Left colon (tissue), 2 donors: Measurements from ENCODE around the gene BPIFA2. TPM values are rescaled to one million over a fixed set of nuclear protein-coding genes. Genes with fewer than 3 reads are reported as not detected.
"Not testable (repeated sequence)": the region's sequence is repeated elsewhere in the genome, so short reads cannot be mapped to it uniquely, and the experiment has no call there.

Experiments
- ATAC-seq: fragments of 200-7000 bp; cut with Tn5 transposase; one replicate; pipeline ENCODE4 v1.9.1; 2020; ENCODE audit warnings: mild to moderate bottlenecking, moderate library complexity
- DNase-seq, 2 donors: peaks; one replicate each; pipeline ENCODE4 v3.0.0-alpha.2; 2020
- intact Hi-C, 2 donors: fragments of 100-400 bp; cut with DNase I in 1 of 2; cut with micrococcal nuclease in 1 of 2; formaldehyde crosslinking; loops; one replicate each; pipeline versions ENCODE4 v1.11.2 to v1.14.0; 2022; cut with DNase I, micrococcal nuclease
- total RNA-seq, 2 donors: library from RNA; stranded (reverse); fragmentation: NEBNext Ultra II Directional; extraction: Animal tissue kit (Norgen Biotek cat#: 25700); gene quantifications; one replicate each; pipeline ENCODE4 v1.2.1, GENCODE V29; 2021
- donor health status: DM: no; HTN: no; CAD: no.
- donor health status: DM: yes; HTN: yes; CAD: no.

The BPIFA2 gene
- total RNA-seq, 2 donors from 2014 or later: not detected

- ATAC-seq, intact Hi-C loops, DNase-seq: not testable (repeated sequence)
These were observed 17.2 kb downstream of the BPIFA2 start for GRCh38 chr20:33185031-33185590.

- intact Hi-C loops: no loop called here
- DNase-seq (no peak), ATAC-seq (no peak)
These were observed 19.5 kb downstream of the BPIFA2 start for GRCh38 chr20:33187491-33187890.

- ATAC-seq: no peak
- intact Hi-C loops: no loop called here
These were observed 20.5 kb downstream of the BPIFA2 start for GRCh38 chr20:33188421-33188820.

GRCh38 chr20:33191484-33191883, 23.5 kb downstream of the BPIFA2 start:
- DNase-seq (no peak), ATAC-seq (no peak)
- intact Hi-C loops: no loop called here

More at GRCh38 chr20:33188421-33188820, 20.5 kb downstream of the BPIFA2 start:
- no peak for DNase-seq

- DNase-seq (no peak), ATAC-seq (no peak)
- intact Hi-C loops: no loop called here
These were observed 24.0 kb downstream of the BPIFA2 start for GRCh38 chr20:33191955-33192354.

- no peak for ATAC-seq
- intact Hi-C loops: no loop called here
- DNase-seq: no peak
These were observed 25.0 kb downstream of the BPIFA2 start for GRCh38 chr20:33192912-33193501.

GRCh38 chr20:33199026-33199425, 31.1 kb downstream of the BPIFA2 start:
- no peak for DNase-seq
- intact Hi-C loops: no loop called here
- no peak for ATAC-seq

GRCh38 chr20:33202451-33202850, 34.5 kb downstream of the BPIFA2 start:
- ATAC-seq: no peak
- intact Hi-C loops: no loop called here
- DNase-seq: no peak

- ATAC-seq: no peak
- no peak for DNase-seq
- intact Hi-C loops: no loop called here
These were observed 35.5 kb downstream of the BPIFA2 start for GRCh38 chr20:33203444-33203843.

- intact Hi-C loops: no loop called here
- DNase-seq (peak; percentile 34 to 71), ATAC-seq (peak; percentile 66)
These were observed 41.8 kb downstream of the BPIFA2 start for GRCh38 chr20:33209789-33210188.

- DNase-seq (no peak), ATAC-seq (no peak)
- intact Hi-C loops: no loop called here
These were observed 42.4 kb downstream of the BPIFA2 start for GRCh38 chr20:33210371-33210770.

GRCh38 chr20:33211817-33212424, 44.0 kb downstream of the BPIFA2 start:
- ATAC-seq (peak; percentile 54), DNase-seq (peak in 1 of 2 donors; percentile 30)
- intact Hi-C loops: no loop called here

- intact Hi-C loops: no loop called here
- ATAC-seq: no peak
- DNase-seq: no peak
These were observed 49.1 kb downstream of the BPIFA2 start, which contains the start of gene BPIFA3 for GRCh38 chr20:33217052-33217451. Gene BPIFA3, plus strand, starts transcription at chr20:33217352. Its CDS starts 185 bp downstream, at chr20:33217537.

- ATAC-seq (no peak), DNase-seq (no peak)
- intact Hi-C loops: no loop called here
These were observed 56.4 kb downstream of the BPIFA2 start for GRCh38 chr20:33224399-33224798.

GRCh38 chr20:33229843-33230242, 61.9 kb downstream of the BPIFA2 start:
- no peak for ATAC-seq
- intact Hi-C loops: no loop called here
- DNase-seq: no peak

Other genes with a start within 250 kb of the BPIFA2 start
- not detected for gene SUN5, start 163.7 kb upstream of the BPIFA2 start, total RNA-seq
- gene BPIFB2, start 160.5 kb upstream of the BPIFA2 start, total RNA-seq: not detected
- not detected for gene BPIFB6, start 136.5 kb upstream of the BPIFA2 start, total RNA-seq
- not detected for gene BPIFB3, start 114.3 kb upstream of the BPIFA2 start, total RNA-seq
- gene BPIFB4, start 88.5 kb upstream of the BPIFA2 start, total RNA-seq: not detected
- not detected for gene BPIFA3, start 49.2 kb downstream of the BPIFA2 start, total RNA-seq
- gene BPIFA1, start 67.8 kb downstream of the BPIFA2 start, total RNA-seq: not detected
- not detected for gene BPIFB1, start 115.1 kb downstream of the BPIFA2 start, total RNA-seq
- gene CDK5RAP1, start 233.4 kb downstream of the BPIFA2 start, total RNA-seq: 10 to 100 TPM; 16.6 to 27.4 TPM